Immature natural killer cell (primary cell): ENCODE data around the gene SFPQ. TPM values are rescaled to one million over a fixed set of nuclear protein-coding genes. Genes with fewer than 3 reads are reported as not detected.

Source experiments
- DNase-seq, 3 donors: peaks; one replicate each; pipeline ENCODE4 v3.0.0; 2022; ENCODE audit warnings: mixed read lengths in 1 of 3
- H3K27ac Mint-ChIP-seq, 6 donors: one replicate each; pipeline ENCODE4 v1.8.0; 2020; ENCODE audit warnings: mixed read lengths in 6 of 6, mild to moderate bottlenecking in 5 of 6, inconsistent platforms in 4 of 6, moderate library complexity in 3 of 6
- H3K27me3 Mint-ChIP-seq, 3 donors: one replicate each; pipeline ENCODE4 v1.8.0; 2020 to 2021; ENCODE audit warnings: low read depth in 3 of 3, mild to moderate bottlenecking in 3 of 3, mixed read lengths in 3 of 3, moderate library complexity in 3 of 3, inconsistent platforms in 1 of 3
- H3K36me3 Mint-ChIP-seq, 3 donors: one replicate each; pipeline ENCODE4 v1.8.0; 2020; ENCODE audit warnings: mixed read lengths in 3 of 3, inconsistent platforms in 2 of 3, mild to moderate bottlenecking in 2 of 3
- H3K4me1 Mint-ChIP-seq, 2 donors: one replicate each; pipeline ENCODE4 v1.8.0; 2020; ENCODE audit warnings: inconsistent platforms in 2 of 2, mild to moderate bottlenecking in 2 of 2, mixed read lengths in 2 of 2, moderate library complexity in 1 of 2
- H3K4me3 Mint-ChIP-seq, 5 donors: one replicate each; pipeline ENCODE4 v1.8.0; 2020; ENCODE audit warnings: mild to moderate bottlenecking in 5 of 5, mixed read lengths in 5 of 5, inconsistent platforms in 3 of 5, moderate library complexity in 3 of 5
- H3K9me3 Mint-ChIP-seq, 6 donors: one replicate each; pipeline ENCODE4 v1.8.0; 2020; ENCODE audit warnings: mild to moderate bottlenecking in 6 of 6, mixed read lengths in 6 of 6, inconsistent platforms in 4 of 6, moderate library complexity in 3 of 6
- polyA plus RNA-seq, 3 donors: library from polyadenylated mRNA; unstranded; fragments of 300-500 nt; fragmentation: Illumina TruSeq; gene quantifications; one replicate each; pipeline ENCODE4 v1.2.3, GENCODE V29; 2021

SFPQ gene
- polyA plus RNA-seq, 3 donors from 2014 or later = 35.4 to 155 (median 82.1) TPM

DNA sequence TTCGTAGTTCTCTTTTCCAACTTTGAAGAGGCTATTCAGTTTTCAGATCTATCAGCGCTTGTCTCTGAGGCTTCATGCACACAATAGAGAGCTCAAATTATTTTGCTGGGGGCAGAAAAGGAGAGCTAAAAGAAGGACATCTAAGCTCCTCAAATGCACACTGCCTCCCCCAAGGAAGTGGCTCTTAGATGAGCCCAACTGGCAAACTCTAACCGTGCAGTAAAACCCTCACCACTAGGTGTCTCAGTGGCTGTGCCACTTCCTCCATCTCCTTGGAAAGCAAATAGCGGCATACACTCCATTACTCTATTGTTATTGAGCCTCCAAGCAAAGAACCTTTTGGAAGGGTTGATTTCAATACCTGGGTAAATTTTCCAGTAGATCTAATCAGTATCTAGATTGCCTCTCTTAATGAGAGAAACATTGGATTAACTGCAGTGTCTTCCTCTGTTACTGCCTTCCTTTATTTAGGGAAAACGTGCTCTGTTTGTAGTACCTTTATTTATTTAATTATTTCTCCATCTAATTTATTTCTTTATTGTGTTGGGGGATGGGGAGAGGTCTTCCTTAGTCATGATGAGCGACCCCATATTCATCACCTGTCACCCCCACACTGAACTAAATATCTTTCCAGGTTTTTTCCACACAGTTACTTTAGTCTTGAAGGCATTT lies 9.2 kb upstream of the SFPQ start:
- no peak overlapping the region for H3K27ac Mint-ChIP-seq
- DNase-seq = peak; percentile 55 to 65 (median 58)
- peaks cover 5 to 10% of the 10 kb centered on the region in 2 donors for H3K4me1 Mint-ChIP-seq
- H3K27me3 Mint-ChIP-seq = peaks cover 2 to 10% (median 3%) of the 10 kb centered on the region in 3 donors
- no peak overlapping the region for H3K4me3 Mint-ChIP-seq
- H3K9me3 Mint-ChIP-seq = no peaks in the 10 kb centered on the region
- no peaks in the 10 kb centered on the region for H3K36me3 Mint-ChIP-seq

DNA sequence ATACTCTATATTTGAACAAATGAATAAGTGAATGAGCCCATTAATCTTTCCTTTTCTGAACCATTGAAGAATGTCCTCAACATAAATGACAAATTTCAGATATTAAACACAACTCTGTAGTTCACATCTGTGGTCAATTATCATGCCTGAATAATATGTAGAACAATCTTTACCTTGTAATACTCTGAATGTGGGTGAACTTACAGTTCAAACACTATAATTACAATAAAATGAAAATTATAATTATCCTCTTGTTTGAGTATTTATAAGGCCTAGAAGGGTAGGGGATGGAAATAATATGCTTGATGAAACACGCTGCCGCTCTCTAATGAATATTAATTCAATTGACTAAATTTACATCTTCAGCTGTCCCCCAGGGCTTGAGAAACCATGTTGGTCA lies 8.7 kb upstream of the SFPQ start:
- Mint-ChIP-seq H3K27ac (no peak overlapping the region), H3K27me3 (peaks cover 3 to 10% (median 4%) of the 10 kb centered on the region in 3 donors), H3K9me3 (no peaks in the 10 kb centered on the region), H3K4me3 (no peak overlapping the region), H3K36me3 (no peaks in the 10 kb centered on the region), H3K4me1 (peaks cover 5 to 10% of the 10 kb centered on the region in 2 donors)
- no peak for DNase-seq

DNA sequence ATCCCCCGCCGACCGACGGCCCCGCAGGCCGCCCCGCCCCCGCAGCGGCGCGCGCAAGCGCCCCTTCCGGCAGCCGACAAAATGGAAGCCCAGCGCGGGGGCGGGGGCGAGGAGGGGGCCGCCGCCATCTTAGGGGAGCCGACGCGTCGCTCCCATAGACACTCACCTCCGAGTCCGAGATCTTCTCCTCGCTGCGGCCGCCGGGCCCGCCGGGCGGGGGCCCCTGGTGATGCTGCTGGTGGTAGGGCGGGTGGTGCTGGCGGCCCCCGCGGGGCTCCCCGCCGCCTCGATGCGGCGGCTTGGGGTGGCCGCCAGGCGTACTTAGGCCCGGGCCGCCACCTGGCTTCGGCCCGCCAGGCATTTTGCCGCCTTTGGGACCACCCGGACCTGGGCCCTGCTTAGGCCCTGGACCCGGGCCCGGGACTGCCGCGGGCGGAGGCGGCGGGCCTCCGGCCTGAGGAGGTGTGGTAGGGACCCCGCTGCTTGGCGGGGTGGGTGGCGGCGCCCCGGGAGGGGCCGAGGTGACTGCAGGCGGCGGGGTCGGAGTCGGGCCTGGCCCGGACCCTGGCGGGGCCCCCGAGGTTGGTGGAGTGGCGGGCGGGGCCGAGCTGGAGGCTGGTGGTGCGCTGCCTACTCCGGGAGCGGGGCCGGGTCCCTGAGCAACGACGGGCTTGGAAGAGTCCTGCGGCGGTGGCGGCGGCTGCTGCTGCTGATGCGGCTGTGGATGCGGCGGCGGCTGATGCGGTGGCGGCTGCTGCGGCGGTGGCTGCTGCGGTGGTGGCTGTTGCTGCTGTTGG lies 691 bp downstream of the SFPQ start:
- peak; percentile 90 to 92 (median 91) for DNase-seq
- Mint-ChIP-seq H3K27me3 (peaks cover 12 to 28% (median 22%) of the 10 kb centered on the region in 3 donors), H3K27ac (peak overlapping the region; percentile 92 to 99 (median 98)), H3K9me3 (no peaks in the 10 kb centered on the region), H3K4me3 (peak overlapping the region; percentile 89 to 98 (median 95)), H3K36me3 (peaks cover 25 to 45% (median 42%) of the 10 kb centered on the region in 3 donors), H3K4me1 (peaks cover 55 to 58% of the 10 kb centered on the region in 2 donors)

DNA sequence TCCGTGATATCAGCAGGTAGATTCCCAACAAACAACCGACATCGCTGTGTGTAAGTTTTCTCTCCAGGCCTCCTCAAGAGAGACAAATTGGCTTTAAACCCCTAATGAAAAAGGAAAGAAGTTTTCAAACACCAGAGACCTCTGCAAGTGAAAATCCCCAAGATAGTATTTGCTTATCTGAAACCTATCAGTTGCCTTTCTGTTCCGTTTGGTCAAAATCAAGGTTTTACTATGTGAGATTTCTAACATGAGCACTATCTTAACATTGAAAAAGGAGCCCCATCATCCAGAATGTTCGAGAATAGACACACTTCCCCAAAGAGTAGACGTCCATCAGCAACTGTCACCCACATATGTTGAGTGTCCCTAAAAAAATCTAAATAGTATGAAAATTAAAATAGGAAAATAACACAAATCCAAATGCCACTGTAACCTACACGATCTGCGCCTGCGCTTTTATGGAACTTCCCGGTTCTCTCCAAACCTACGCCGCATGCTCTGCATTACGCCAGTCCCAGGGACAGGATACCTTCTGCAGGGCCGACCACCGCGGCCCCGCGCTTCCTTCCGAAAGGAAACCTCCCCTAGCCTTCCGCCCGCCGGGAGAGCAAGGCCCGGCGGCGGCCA lies 1.4 kb downstream of the SFPQ start:
- no peak for DNase-seq
- peak overlapping the region; percentile 89 to 96 (median 95) for H3K4me3 Mint-ChIP-seq
- H3K4me1 Mint-ChIP-seq = peaks cover 59 to 65% of the 10 kb centered on the region in 2 donors
- peaks cover 29 to 49% (median 46%) of the 10 kb centered on the region in 3 donors for H3K36me3 Mint-ChIP-seq
- H3K27me3 Mint-ChIP-seq = peaks cover 10 to 30% (median 25%) of the 10 kb centered on the region in 3 donors
- H3K27ac Mint-ChIP-seq = peak overlapping the region; percentile 90 to 97 (median 93)
- no peaks in the 10 kb centered on the region for H3K9me3 Mint-ChIP-seq

DNA sequence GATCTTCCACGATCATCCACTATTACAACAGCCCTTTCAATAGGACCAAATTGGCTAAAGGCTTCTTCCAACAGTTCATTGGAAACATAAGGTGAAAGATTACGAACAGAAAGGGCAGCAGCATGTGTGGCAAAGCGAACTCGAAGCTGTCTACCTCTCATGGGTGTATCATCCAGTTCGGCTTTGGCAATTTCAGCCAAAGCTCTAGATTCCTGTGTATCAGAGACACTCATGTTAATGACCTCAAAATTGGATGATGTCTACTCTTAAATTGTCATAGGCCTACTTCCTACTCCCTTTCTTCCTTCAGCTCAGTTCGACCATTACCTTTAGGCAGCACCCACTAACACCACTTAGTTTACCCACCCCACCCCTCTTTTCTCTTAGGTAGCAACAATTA lies 2.2 kb downstream of the SFPQ start:
- H3K4me3 Mint-ChIP-seq = peak overlapping the region; percentile 89 to 96 (median 95)
- no peak for DNase-seq
- H3K27me3 Mint-ChIP-seq = peaks cover 10 to 29% (median 25%) of the 10 kb centered on the region in 3 donors
- H3K4me1 Mint-ChIP-seq = peaks cover 64 to 72% of the 10 kb centered on the region in 2 donors
- H3K9me3 Mint-ChIP-seq = no peaks in the 10 kb centered on the region
- H3K36me3 Mint-ChIP-seq = peaks cover 29 to 57% (median 50%) of the 10 kb centered on the region in 3 donors
- H3K27ac Mint-ChIP-seq = peak overlapping the region; percentile 90 to 97 (median 93)

DNA sequence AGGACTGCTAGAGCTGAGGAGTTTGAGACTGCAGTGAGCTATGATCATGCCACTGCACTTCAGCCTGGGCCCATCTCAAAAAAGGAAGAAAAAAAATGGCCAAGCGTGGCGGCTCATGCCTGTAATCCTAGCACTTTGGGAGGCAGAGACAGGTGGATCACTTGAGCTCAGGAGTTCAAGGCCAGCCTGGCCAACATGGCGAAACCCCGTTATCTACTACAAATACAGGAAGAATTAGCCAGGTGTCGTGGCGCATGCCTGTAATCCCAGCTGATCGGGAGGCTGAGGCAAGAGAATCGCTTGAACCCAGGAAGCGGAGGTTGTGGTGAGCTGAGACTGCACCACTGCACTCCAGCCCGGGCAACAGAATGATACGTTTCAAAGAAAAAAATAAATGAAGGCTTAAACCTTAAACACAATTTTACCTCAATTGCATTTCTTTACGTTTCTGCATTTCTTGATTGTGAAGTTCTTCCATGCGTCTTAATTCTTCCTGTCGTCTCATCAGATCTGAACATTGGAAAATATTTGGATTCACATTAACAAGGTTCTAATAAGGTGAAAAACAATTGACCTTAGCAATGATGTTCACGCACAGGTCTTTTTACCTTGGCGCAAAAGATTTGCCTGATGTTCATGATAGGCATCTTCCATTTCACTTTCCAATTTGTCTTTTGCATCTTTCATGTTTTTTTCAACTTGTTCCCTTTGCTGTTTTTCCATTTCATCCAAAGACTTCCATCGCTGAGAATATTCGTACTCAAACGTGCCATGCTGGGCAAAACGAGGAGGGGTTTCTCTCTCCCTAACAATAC lies 4.2 kb downstream of the SFPQ start:
- DNase-seq = no peak
- peak overlapping the region; percentile 55 to 94 (median 70) for H3K27ac Mint-ChIP-seq
- peaks cover 72 to 92% of the 10 kb centered on the region in 2 donors for H3K4me1 Mint-ChIP-seq
- H3K27me3 Mint-ChIP-seq = peaks cover 10 to 30% (median 30%) of the 10 kb centered on the region in 3 donors
- peaks cover 41 to 73% (median 64%) of the 10 kb centered on the region in 3 donors for H3K36me3 Mint-ChIP-seq
- H3K9me3 Mint-ChIP-seq = no peaks in the 10 kb centered on the region
- H3K4me3 Mint-ChIP-seq = peak overlapping the region in 4 of 5 donors; percentile 41 to 89 (median 50)

DNA sequence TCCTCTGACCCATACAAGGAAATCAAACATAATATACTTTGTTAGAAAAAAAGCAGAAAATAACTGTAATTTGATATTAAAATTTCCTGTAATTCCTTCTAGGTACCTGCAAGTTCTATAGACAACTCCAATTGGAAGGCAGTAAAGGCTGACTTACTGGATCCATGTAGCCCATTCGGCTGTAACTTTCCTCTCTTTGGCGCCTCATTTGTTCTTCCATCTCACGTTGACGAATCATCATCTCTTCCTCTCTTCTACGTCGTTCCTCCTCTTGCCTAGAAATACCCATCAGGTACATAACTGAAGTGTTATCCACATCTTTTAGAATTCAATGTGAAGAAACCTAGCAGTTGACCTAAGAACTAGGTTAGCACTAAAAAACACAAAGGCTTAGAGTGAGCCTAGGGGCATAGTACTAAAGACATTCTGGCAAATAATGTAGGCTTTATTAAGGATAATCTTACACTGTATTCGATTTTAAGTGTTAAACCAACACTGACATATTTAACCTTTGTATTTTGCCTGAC lies 5.1 kb downstream of the SFPQ start:
- Mint-ChIP-seq H3K9me3 (no peaks in the 10 kb centered on the region), H3K4me1 (peaks cover 71 to 92% of the 10 kb centered on the region in 2 donors), H3K27me3 (peaks cover 8 to 28% (median 28%) of the 10 kb centered on the region in 3 donors), H3K4me3 (peak overlapping the region in 1 of 5 donors; percentile 5), H3K36me3 (peaks cover 42 to 80% (median 69%) of the 10 kb centered on the region in 3 donors), H3K27ac (peak overlapping the region; percentile 2 to 71 (median 36))
- no peak for DNase-seq

DNA sequence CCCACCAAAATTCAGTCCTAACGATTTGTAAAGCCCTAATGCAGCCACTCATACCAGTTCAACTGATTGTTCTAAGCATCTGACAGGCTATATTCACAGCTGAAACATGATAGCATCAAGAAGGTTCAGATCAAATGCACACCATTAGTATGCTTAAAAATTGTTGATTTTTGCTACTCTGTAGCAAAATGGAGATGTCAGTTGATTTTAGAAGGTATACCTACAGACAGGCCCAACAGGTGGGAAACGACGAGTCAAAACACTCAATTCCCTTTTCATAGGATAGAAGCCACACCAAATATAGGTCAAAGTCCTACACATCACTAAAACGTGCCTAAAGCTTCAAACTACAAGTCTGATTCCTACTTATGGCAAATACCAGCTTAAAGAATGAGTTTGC lies 6.7 kb downstream of the SFPQ start:
- H3K4me1 Mint-ChIP-seq = peaks cover 77 to 100% of the 10 kb centered on the region in 2 donors
- H3K27me3 Mint-ChIP-seq = peaks cover 2 to 21% (median 17%) of the 10 kb centered on the region in 3 donors
- DNase-seq = no peak
- no peak overlapping the region for H3K4me3 Mint-ChIP-seq
- peak overlapping the region in 4 of 6 donors; percentile 41 to 88 (median 62) for H3K27ac Mint-ChIP-seq
- H3K36me3 Mint-ChIP-seq = peaks cover 40 to 89% (median 65%) of the 10 kb centered on the region in 3 donors
- no peaks in the 10 kb centered on the region for H3K9me3 Mint-ChIP-seq

DNA sequence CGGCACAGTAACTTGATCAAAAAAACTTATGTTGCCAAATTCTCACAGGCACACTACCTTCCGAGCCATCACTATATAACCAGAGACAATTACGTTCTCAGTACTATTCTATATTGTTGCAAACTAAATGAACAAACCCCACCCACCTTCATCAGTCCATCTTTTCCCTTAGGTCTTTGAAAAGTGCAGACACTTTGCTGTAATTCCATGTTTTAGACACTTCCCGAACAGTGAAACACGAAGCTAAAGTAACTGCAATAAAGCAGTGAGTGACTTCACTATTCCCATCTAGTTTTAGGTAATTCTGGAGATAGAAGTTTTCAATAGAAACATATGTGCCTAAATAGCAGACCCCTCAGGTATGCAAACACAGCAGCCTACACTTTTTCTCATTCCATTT lies 7.7 kb downstream of the SFPQ start:
- peaks cover 77 to 100% of the 10 kb centered on the region in 2 donors for H3K4me1 Mint-ChIP-seq
- no peak for DNase-seq
- peaks cover 31 to 88% (median 61%) of the 10 kb centered on the region in 3 donors for H3K36me3 Mint-ChIP-seq
- peaks cover 2 to 17% (median 12%) of the 10 kb centered on the region in 3 donors for H3K27me3 Mint-ChIP-seq
- no peaks in the 10 kb centered on the region for H3K9me3 Mint-ChIP-seq
- H3K4me3 Mint-ChIP-seq = peak overlapping the region in 1 of 5 donors; percentile 22
- H3K27ac Mint-ChIP-seq = peak overlapping the region in 4 of 6 donors; percentile 3 to 74 (median 62)

DNA sequence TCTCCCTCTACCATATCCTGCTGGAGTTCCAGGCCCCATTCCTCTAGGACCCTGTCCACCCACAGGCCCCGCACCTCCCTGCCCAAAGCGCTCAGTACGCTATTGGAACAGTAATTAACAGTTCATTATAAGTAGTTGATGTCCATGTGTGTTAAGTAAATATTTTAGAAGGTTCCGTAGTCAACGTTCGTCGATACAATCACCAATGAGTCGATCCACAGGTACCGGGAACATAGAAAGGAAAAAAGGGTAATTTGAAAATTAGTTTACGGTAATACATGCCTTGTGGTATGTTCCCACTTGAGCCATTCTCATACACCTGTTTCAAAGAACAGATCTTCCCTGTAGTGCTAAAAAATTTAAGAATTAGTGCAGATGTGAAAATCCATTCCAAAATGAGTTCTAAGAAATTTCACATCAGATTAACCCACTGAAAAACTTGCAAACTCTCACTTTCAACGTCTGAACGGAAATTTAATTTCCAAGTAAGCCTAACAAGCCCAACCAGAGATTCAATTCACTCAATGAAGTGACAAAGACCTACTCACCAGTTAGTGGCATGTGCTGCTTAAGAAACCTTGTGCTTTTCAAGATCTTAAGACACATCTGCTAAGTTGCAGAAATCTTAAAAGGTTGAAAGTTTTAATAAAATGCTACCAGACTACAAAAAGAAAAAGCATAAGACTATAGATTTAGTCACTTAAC lies 8.3 kb downstream of the SFPQ start:
- no peak for DNase-seq
- Mint-ChIP-seq H3K27me3 (peaks cover 2 to 13% (median 10%) of the 10 kb centered on the region in 3 donors), H3K9me3 (no peaks in the 10 kb centered on the region), H3K36me3 (peaks cover 31 to 87% (median 60%) of the 10 kb centered on the region in 3 donors), H3K27ac (peak overlapping the region in 5 of 6 donors; percentile 34 to 75 (median 67)), H3K4me1 (peaks cover 77 to 100% of the 10 kb centered on the region in 2 donors), H3K4me3 (peak overlapping the region in 1 of 5 donors; percentile 57)

DNA sequence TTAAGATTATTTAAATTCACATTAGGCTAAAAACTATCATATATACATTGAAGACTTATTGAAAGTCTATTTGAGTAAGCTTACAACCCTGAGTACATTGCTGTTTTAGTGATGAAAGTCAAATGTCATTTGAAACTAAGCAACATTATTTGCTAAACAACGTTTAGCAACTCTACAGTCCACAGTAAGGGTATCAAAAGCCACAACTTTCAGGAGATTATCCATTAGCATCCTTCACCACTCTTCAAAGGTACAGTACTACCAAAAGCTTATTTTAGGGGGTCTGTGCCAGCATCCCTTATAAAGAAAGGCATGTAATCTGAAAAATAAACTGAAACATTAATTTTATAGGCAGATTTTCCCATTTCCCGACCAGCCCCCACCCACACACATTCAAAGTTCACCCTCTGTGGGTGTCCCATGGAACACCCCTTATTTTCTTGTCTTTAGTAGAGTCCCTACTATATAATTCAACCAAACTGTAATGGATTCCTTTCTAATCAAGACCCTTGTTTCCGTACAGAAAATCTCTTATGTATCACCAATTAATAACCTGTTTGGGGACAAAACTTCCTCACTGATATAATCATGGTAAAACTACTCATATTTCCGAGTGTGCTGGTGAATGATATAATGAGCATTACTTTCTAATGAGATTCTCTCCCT lies 11.0 kb downstream of the SFPQ start:
- peak overlapping the region in 5 of 6 donors; percentile 6 to 55 (median 18) for H3K27ac Mint-ChIP-seq
- H3K27me3 Mint-ChIP-seq = peaks cover 5 to 8% (median 6%) of the 10 kb centered on the region in 3 donors
- peaks cover 70 to 96% of the 10 kb centered on the region in 2 donors for H3K4me1 Mint-ChIP-seq
- no peaks in the 10 kb centered on the region for H3K9me3 Mint-ChIP-seq
- H3K36me3 Mint-ChIP-seq = peaks cover 26 to 74% (median 51%) of the 10 kb centered on the region in 3 donors
- H3K4me3 Mint-ChIP-seq = no peak overlapping the region
- DNase-seq = no peak
